Glutamatergic neuron (in vitro differentiated cells): ENCODE measurements around the gene ITGB4. TPM values are rescaled to one million over a fixed set of nuclear protein-coding genes. Genes with fewer than 3 reads are reported as not detected.

Experiments
- DNase-seq: peaks from one replicate; pipeline ENCODE4 v3.0.0; 2022
- H3K27ac Mint-ChIP-seq: one replicate; pipeline ENCODE4 v1.8.0; 2020; ENCODE audit warnings: mild to moderate bottlenecking, mixed read lengths, inconsistent platforms; ENCODE audit not compliant: unreplicated experiment
- H3K27me3 Mint-ChIP-seq: one replicate; pipeline ENCODE4 v1.8.0; 2020; ENCODE audit warnings: mild to moderate bottlenecking, moderate library complexity, mixed read lengths, inconsistent platforms; ENCODE audit not compliant: unreplicated experiment
- H3K36me3 Mint-ChIP-seq: one replicate; pipeline ENCODE4 v1.8.0; 2020; ENCODE audit warnings: mild to moderate bottlenecking, mixed read lengths, inconsistent platforms; ENCODE audit not compliant: unreplicated experiment
- H3K4me1 Mint-ChIP-seq: one replicate; pipeline ENCODE4 v1.8.0; 2020; ENCODE audit warnings: mild to moderate bottlenecking, low read depth, mixed read lengths, inconsistent platforms; ENCODE audit not compliant: unreplicated experiment
- H3K4me3 Mint-ChIP-seq: one replicate; pipeline ENCODE4 v1.8.0; 2020; ENCODE audit warnings: mild to moderate bottlenecking, mixed read lengths, inconsistent platforms; ENCODE audit not compliant: unreplicated experiment
- H3K9me3 Mint-ChIP-seq: one replicate; pipeline ENCODE4 v1.8.0; 2020; ENCODE audit warnings: mild to moderate bottlenecking, moderate library complexity, mixed read lengths, inconsistent platforms; ENCODE audit not compliant: unreplicated experiment
- CTCF ChIP-seq: fragments of 200-600 bp; sonication (generic); IDR thresholded peaks from one replicate; pipeline ENCODE4 v1.5.0; 2021; ENCODE audit not compliant: partially characterized antibody, unreplicated experiment
- long read RNA-seq: library from polyadenylated mRNA; unstranded; transcript quantifications from one replicate; pipeline ENCODE4 v2.0.0, GENCODE V29; 2020; ENCODE audit not compliant: unreplicated experiment
- total RNA-seq: library from RNA; stranded (reverse); fragmentation: NEBNext Ultra II Directional; extraction: Animal tissue kit (Norgen Biotek cat#: 25700); gene quantifications from one replicate; pipeline ENCODE4 v1.2.1, GENCODE V29; 2021; ENCODE audit not compliant: unreplicated experiment

Gene ITGB4
- total RNA-seq, result not detected
- long read RNA-seq, result 0 reads

GRCh38 chr17:75720656-75721462 is at the start of gene ITGB4:
ITGB4 (plus strand) TSS chr17:75721459; CDS start chr17:75724704, 3,245 bp downstream.
- Mint-ChIP-seq H3K36me3 (no peaks in the 10 kb centered on the region), H3K4me3 (peak within 1 kb of the TSS; percentile 69), H3K27me3 (peaks cover 6% of the 10 kb centered on the region), H3K4me1 (no peaks in the 10 kb centered on the region), H3K27ac (no peak within 1 kb of the TSS), H3K9me3 (peaks cover 2% of the 10 kb centered on the region)
- no peak for TF ChIP-seq CTCF
- no peak for DNase-seq

- TF ChIP-seq CTCF, result no peak
- peaks cover 2% of the 10 kb centered on the region for H3K9me3 Mint-ChIP-seq
- DNase-seq, result no peak
- H3K36me3 Mint-ChIP-seq, result no peaks in the 10 kb centered on the region
- H3K4me3 Mint-ChIP-seq, result no peak overlapping the region
- H3K4me1 Mint-ChIP-seq, result peaks cover 3% of the 10 kb centered on the region
- no peak overlapping the region for H3K27ac Mint-ChIP-seq
- peaks cover 1% of the 10 kb centered on the region for H3K27me3 Mint-ChIP-seq
These were observed 49.2 kb upstream of the ITGB4 start for GRCh38 chr17:75672011-75672410.

- DNase-seq, result no peak
- Mint-ChIP-seq H3K4me1 (no peaks in the 10 kb centered on the region), H3K27ac (no peak overlapping the region), H3K9me3 (no peaks in the 10 kb centered on the region), H3K4me3 (no peak overlapping the region), H3K36me3 (no peaks in the 10 kb centered on the region), H3K27me3 (peaks cover 1% of the 10 kb centered on the region)
- TF ChIP-seq CTCF, result no peak
These were observed 47.8 kb upstream of the ITGB4 start for GRCh38 chr17:75673487-75673886.

- no peak for TF ChIP-seq CTCF
- DNase-seq, result no peak
- no peaks in the 10 kb centered on the region for H3K36me3 Mint-ChIP-seq
These were observed 44.8 kb upstream of the ITGB4 start for GRCh38 chr17:75676461-75676860.

GRCh38 chr17:75679706-75680211 is 41.5 kb upstream of the ITGB4 start:
- Mint-ChIP-seq H3K27me3 (peaks cover 3% of the 10 kb centered on the region), H3K9me3 (no peaks in the 10 kb centered on the region), H3K27ac (no peak overlapping the region), H3K36me3 (no peaks in the 10 kb centered on the region), H3K4me3 (no peak overlapping the region), H3K4me1 (no peaks in the 10 kb centered on the region)
- no peak for DNase-seq
- TF ChIP-seq CTCF, result no peak

More at GRCh38 chr17:75676461-75676860, 44.8 kb upstream of the ITGB4 start:
- no peak overlapping the region for H3K4me3 Mint-ChIP-seq
- H3K27ac Mint-ChIP-seq, result no peak overlapping the region
- peaks cover 3% of the 10 kb centered on the region for H3K27me3 Mint-ChIP-seq
- no peaks in the 10 kb centered on the region for H3K4me1 Mint-ChIP-seq
- H3K9me3 Mint-ChIP-seq, result no peaks in the 10 kb centered on the region
